ENCODE data around the gene CPA2.

DNA sequence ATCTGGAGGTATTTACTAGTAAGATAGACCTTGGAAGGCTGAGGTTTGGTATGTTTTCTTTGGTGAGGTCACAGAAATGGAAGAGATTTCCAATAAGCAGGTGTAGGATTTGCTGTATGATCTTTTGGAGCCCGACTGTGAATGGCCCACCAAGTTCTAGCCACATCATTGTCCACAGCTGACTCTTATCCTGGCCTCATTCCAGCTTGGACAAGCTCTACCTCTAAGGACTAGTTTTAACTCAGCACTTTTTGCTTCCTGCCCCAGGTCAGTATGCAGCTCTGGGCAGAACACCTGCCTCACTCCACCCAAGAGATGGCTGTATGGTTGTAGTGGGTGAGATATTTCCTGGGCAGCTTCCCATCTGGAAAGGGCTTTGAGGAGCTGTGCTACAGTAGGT is 20.2 kb downstream of the CPA2 start:
- TF ChIP-seq, protein P1, sequence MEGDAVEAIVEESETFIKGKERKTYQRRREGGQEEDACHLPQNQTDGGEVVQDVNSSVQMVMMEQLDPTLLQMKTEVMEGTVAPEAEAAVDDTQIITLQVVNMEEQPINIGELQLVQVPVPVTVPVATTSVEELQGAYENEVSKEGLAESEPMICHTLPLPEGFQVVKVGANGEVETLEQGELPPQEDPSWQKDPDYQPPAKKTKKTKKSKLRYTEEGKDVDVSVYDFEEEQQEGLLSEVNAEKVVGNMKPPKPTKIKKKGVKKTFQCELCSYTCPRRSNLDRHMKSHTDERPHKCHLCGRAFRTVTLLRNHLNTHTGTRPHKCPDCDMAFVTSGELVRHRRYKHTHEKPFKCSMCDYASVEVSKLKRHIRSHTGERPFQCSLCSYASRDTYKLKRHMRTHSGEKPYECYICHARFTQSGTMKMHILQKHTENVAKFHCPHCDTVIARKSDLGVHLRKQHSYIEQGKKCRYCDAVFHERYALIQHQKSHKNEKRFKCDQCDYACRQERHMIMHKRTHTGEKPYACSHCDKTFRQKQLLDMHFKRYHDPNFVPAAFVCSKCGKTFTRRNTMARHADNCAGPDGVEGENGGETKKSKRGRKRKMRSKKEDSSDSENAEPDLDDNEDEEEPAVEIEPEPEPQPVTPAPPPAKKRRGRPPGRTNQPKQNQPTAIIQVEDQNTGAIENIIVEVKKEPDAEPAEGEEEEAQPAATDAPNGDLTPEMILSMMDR (IDR thresholded peaks at IDR 0.05): no peak
- TF ChIP-seq POLR2A (IDR thresholded peaks at IDR 0.05): no peak
